HG02885 (cell line): Measurements from ENCODE around the gene IQCK.
"Not testable (repeated sequence)": the region's sequence is repeated elsewhere in the genome, so short reads cannot be mapped to it uniquely, and the experiment has no call there.

Experiments
- ATAC-seq: cut with Tn5 transposase; IDR thresholded peaks from one replicate; pipeline ENCODE4 v1.9.1; 2021; ENCODE audit warnings: mild to moderate bottlenecking; ENCODE audit not compliant: unreplicated experiment, poor library complexity

Gene IQCK

GRCh38 chr16:19715566-19715965 lies 2.5 kb upstream of the IQCK start:
- no peak for ATAC-seq

- no peak for ATAC-seq
Measured at GRCh38 chr16:19716183-19716582, 1.9 kb upstream of the IQCK start.

DNA sequence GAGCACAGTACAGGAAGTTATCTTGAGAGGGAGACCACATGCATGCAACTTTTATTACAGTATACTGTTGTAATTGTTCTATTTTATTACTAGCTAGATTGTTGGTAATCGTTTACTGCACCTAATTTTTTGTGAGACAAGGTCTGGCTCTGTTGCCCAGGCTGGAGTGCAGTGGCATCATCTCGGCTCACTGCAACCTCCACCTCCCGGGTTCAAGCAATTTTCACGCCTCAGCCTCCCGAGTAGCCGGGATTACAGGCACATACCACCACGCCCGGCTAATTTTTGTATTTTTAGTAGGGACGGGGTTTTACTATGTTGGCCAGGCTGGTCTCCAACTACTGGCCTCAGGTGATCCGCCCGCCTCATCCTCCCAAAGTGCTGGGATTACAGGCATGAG lies 1.3 kb upstream of the IQCK start:
- not testable (repeated sequence) for ATAC-seq

- ATAC-seq, result no peak
Measured at GRCh38 chr16:19717314-19717713, 757 bp upstream of the IQCK start.

DNA sequence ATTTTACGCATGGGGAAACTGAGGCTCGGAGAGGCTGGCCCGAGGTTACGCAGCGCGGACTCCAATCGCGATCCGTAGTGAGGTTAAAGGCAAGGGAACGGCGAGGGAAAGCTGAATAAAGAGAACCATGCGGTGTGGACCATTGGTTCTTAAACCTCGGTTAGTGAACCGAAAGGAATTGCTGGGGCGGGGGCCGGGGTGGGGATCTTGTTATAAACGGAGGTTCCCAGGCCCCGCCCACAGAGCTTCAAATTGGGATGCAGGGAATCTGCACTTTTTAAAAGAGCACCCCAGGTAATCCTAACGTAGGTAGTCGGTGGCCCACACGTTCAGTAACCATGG lies 524 bp downstream of the IQCK start:
- ATAC-seq, result no peak

DNA sequence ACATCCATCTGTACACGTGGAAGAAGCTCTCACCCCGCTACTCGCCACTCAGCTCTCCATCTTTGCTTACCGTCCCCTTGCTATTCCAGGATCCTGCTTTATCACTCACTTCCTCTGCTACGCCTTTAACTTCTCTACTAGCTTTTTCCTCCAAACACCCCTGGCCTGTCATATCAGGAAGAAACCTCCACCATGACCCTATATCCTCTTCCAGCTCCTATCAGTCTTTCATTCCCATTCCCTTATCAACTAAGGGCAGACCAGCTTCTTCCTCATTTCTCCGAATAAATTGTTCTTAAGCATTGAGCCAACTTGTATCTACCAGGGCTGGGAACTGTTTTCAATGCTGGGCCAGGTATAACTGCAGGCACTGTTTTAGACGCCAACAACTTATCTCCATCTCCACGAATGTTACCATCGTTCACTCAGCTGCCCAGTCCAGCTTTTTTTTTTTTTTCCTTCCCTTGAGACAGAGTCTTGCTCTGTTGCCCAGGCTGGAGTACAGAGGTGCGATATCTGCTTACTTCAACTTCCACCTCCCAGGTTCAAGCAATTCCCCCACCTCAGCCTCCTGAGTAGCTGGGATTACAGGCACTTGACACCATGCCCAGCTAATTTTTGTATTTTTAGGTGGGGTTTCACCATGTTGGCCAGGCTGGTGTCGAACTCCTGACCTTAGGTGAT lies 4.3 kb downstream of the IQCK start:
- no peak for ATAC-seq

- ATAC-seq, result no peak
Measured at GRCh38 chr16:19722981-19723380, 4.9 kb downstream of the IQCK start.

DNA sequence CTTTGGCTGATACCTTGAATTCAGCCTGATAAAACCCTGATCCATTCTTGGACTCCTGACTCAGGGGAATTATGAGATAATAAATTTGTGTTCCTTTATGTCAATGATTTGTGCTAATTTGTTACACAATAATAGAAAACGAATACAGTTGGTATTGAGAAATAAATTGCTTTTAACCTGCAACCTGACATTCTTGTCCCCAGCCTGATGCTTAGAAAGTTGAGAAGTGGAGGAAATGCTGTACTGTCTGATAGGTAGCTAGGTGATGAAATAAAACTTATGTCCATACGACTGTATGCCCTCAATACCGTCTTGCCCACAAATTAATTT lies 10.5 kb downstream of the IQCK start:
- no peak for ATAC-seq

- ATAC-seq, result no peak
Measured at GRCh38 chr16:19733551-19733950, 15.5 kb downstream of the IQCK start.

DNA sequence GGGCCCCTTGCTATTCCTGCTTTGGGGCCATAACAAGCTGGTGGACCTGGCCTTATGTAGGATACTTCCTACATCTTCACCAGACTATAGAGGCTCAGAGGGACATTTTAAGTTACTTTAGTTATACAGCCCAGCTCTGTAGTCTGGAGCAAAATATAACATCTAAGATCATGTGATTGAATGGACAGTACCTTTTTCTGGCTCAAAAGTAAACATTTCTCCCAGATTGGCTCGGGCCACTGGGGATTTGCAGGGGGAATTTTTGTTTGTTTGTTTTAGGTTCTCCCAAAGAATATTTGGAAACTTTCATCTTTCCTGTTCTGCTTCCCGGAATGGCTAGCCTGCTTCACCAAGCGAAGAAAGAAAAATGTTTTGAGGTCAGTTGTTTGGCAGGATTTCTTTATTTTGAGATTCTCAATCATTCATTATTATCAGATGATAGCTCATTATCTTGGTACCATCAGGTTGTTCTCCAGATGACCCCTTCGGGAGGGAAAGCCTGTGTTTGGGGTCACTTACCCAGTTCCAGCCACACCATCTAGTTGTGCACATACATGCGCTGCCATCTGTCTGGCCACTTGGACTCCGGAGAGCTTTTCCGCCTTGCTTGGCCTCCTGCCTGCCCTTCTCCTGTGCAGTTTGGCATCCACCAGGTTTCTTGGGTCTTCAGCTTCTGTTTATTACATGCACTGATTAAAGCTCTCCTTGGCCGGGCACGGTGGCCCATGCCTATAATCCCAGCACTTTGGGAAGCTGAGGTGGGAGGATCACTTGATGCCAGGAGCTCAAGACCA lies 17.2 kb downstream of the IQCK start:
- no peak for ATAC-seq

- ATAC-seq, result no peak
Measured at GRCh38 chr16:19737306-19738038, 19.4 kb downstream of the IQCK start.

GRCh38 chr16:19741354-19741753 lies 23.3 kb downstream of the IQCK start:
- ATAC-seq, result no peak

- no peak for ATAC-seq
Measured at GRCh38 chr16:19743816-19744159, 25.7 kb downstream of the IQCK start.

DNA sequence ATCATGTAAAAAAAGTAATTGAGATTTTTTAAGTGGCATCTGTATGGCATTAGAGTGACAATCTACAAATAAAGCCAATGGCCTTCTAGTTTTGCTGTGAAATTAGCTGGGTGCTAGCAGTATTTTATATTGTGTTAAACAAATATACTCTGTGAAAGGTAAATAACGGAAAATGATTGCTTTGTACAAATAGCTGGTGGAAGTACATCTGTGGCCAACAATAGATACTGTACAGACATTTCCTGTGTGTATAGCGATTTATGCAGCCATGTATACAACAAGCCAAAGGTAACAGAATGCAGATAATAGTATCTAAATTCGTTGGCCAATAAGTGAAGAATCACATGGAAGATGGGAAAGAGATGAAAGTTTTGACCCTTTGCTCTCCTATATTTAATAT lies 26.6 kb downstream of the IQCK start:
- no peak for ATAC-seq

GRCh38 chr16:19745286-19746010 lies 27.4 kb downstream of the IQCK start:
- no peak for ATAC-seq

GRCh38 chr16:19746561-19746960 lies 28.5 kb downstream of the IQCK start:
- ATAC-seq, result no peak

- ATAC-seq, result no peak
Measured at GRCh38 chr16:19748389-19749168, 30.5 kb downstream of the IQCK start.

DNA sequence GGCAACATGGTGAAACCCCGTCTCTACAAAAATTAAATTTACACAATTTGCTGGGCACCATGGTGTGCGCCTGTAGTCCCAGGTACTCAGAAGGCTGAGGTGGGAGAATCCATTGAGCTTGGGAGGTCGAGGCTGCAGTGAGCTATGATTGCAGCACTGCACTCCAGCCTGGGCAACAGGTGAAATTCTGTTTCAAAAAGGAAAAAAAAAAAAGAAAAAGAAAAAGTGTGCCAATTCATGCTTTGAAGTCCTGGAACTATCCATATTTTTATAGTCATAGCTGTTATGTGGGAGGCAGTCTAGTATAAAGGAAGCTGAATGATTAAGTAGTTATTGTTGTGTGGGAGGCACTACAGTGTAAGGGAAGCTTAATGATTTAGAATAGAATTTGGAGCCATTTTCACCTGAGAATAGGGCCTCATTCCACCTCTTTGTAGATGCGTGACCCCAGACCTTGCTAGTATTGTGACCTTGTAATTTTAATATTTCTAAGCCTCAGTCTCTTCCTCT lies 31.6 kb downstream of the IQCK start:
- no peak for ATAC-seq

GRCh38 chr16:19751478-19752385 lies 33.7 kb downstream of the IQCK start:
- ATAC-seq, result no peak
